Right lobe of liver (tissue), 6 donors: Measurements from ENCODE around the gene KRTAP4-5. TPM values are rescaled to one million over a fixed set of nuclear protein-coding genes. Genes with fewer than 3 reads are reported as not detected.
"Not testable (repeated sequence)": the region's sequence is repeated elsewhere in the genome, so short reads cannot be mapped to it uniquely, and the experiment has no call there.

Experiments used
- ATAC-seq, 4 donors: fragments of 200-7000 bp; cut with Tn5 transposase; one replicate each; pipeline ENCODE4 v1.9.1; 2020; ENCODE audit warnings: mild to moderate bottlenecking in 4 of 4, moderate library complexity in 4 of 4
- DNase-seq, 3 donors: peaks; one replicate each; pipeline ENCODE4 v3.0.0-alpha.2; 2020
- H3K27ac ChIP-seq, 3 donors: fragments of 200-600 bp; one replicate each; pipeline ENCODE4 v1.8.0; 2022
- H3K27me3 ChIP-seq, 2 donors: fragments of 200-600 bp; one replicate each; pipeline ENCODE4 v1.8.0; 2022
- H3K36me3 ChIP-seq, 4 donors: fragments of 200-600 bp; sonication (generic) in 1 of 4; one replicate each; pipeline versions ENCODE4 v1.5.1 to v1.8.0; 2017 to 2022; ENCODE audit warnings: control low read depth in 1 of 4
- H3K4me1 ChIP-seq, 4 donors: fragments of 200-600 bp; sonication (generic) in 1 of 4; one replicate each; pipeline versions ENCODE4 v1.5.1 to v1.8.0; 2017 to 2022; ENCODE audit warnings: control low read depth in 1 of 4
- H3K4me3 ChIP-seq, 3 donors: fragments of 200-600 bp; one replicate each; pipeline ENCODE4 v1.8.0; 2022
- H3K9me3 ChIP-seq, 4 donors: fragments of 200-600 bp; sonication (generic) in 1 of 4; one replicate each; pipeline versions ENCODE4 v1.5.1 to v1.8.0; 2017 to 2022; ENCODE audit warnings: control low read depth in 1 of 4
- CTCF ChIP-seq, 4 donors: fragments of 200-600 bp in 3 of 4; fragments of 450-650 bp in 1 of 4; IDR thresholded peaks; one replicate each; pipeline versions ENCODE4 v1.5.1 to v1.8.0; 2016 to 2022; ENCODE audit warnings: antibody characterized with exemption in 4 of 4, mild to moderate bottlenecking in 2 of 4
- POLR2A ChIP-seq: fragments of 450-650 bp; IDR thresholded peaks from one replicate; pipeline ENCODE4 v1.6.1; 2017; ENCODE audit warnings: antibody characterized with exemption, mild to moderate bottlenecking
- WGBS: methylation state at CpG from one replicate; pipeline ENCODE4 v1.1.6; 2018; ENCODE audit warnings: low coverage, low lambda C conversion rate; ENCODE audit not compliant: insufficient coverage; ENCODE audit errors: missing lambda C conversion rate; 5-methylcytosine and 5-hydroxymethylcytosine counted together
- intact Hi-C, 2 donors: fragments of 100-400 bp; cut with DNase I; formaldehyde crosslinking; loops; one replicate each; pipeline versions ENCODE4 v1.11.2 to v1.14.1; 2022
- total RNA-seq, 6 experiments: library from RNA; depleted of rRNA in 2 of 6; stranded (reverse); fragments of >200 nt in 2 of 6; fragmentation: NEBNext Ultra II Directional in 3 of 6; extraction: Animal tissue kit (Norgen Biotek cat#: 25700) in 3 of 6; gene quantifications; one replicate each; pipeline versions ENCODE4 v1.1.0 to v1.2.4, GENCODE V29; 2016 to 2023
- donor health status: DM: no; HTN: yes; CAD: no.
- donor health status: DM: no; HTN: no; CAD: no.
- donor health status: DM: no; HTN: no; CAD: no.
- donor health status: DM: no; HTN: yes; CAD: no.
- donor health status: DM: no; HTN: yes; CAD: no.

The KRTAP4-5 gene
- total RNA-seq, 6 experiments from 2014 or later = not detected

GRCh38 chr17:41127371-41127770 lies 22.3 kb downstream of the KRTAP4-5 start:
- Histone ChIP-seq H3K27ac (no peak overlapping the region), H3K36me3 (no peaks in the 10 kb centered on the region), H3K9me3 (no peaks in the 10 kb centered on the region), H3K4me3 (no peak overlapping the region), H3K27me3 (no peaks in the 10 kb centered on the region), H3K4me1 (no peaks in the 10 kb centered on the region)
- TF ChIP-seq CTCF (IDR thresholded peaks at IDR 0.05) (no peak), POLR2A (no peak)
- WGBS = 39% methylated on average over 1 of the region's 1 CpG
- intact Hi-C loops = no loop called here
- ATAC-seq (no peak), DNase-seq (no peak)

- Histone ChIP-seq H3K4me1 (no peaks in the 10 kb centered on the region), H3K27ac (no peak overlapping the region), H3K36me3 (no peaks in the 10 kb centered on the region), H3K9me3 (no peaks in the 10 kb centered on the region), H3K4me3 (no peak overlapping the region), H3K27me3 (no peaks in the 10 kb centered on the region)
- ATAC-seq = no peak
- WGBS = 51% methylated on average over 3 of the region's 3 CpGs
- intact Hi-C loops = no loop called here
- TF ChIP-seq POLR2A = no peak
- no peak for TF ChIP-seq CTCF (IDR thresholded peaks at IDR 0.05)
- no peak for DNase-seq
Observed at GRCh38 chr17:41126412-41126811, 23.2 kb downstream of the KRTAP4-5 start.

GRCh38 chr17:41125064-41125463 lies 24.6 kb downstream of the KRTAP4-5 start:
- intact Hi-C loops = no loop called here
- Histone ChIP-seq H3K27me3 (no peaks in the 10 kb centered on the region), H3K4me3 (no peak overlapping the region), H3K36me3 (no peaks in the 10 kb centered on the region), H3K4me1 (no peaks in the 10 kb centered on the region), H3K27ac (no peak overlapping the region), H3K9me3 (no peaks in the 10 kb centered on the region)
- 58% methylated on average over 2 of the region's 2 CpGs for WGBS
- no peak for DNase-seq
- no peak for ATAC-seq
- no peak for TF ChIP-seq CTCF (IDR thresholded peaks at IDR 0.05)
- TF ChIP-seq POLR2A = no peak

- H3K4me3 ChIP-seq, H3K27me3 ChIP-seq, H3K4me1 ChIP-seq, H3K36me3 ChIP-seq, ATAC-seq, H3K9me3 ChIP-seq, H3K27ac ChIP-seq, DNase-seq, intact Hi-C loops: not testable (repeated sequence)
- WGBS = 48% methylated on average over 3 of the region's 3 CpGs
Observed at GRCh38 chr17:41123991-41124371, 25.6 kb downstream of the KRTAP4-5 start, which contains the start of gene KRTAP4-12. Gene KRTAP4-12 (minus strand): TSS chr17:41124182. CDS start chr17:41124122, 60 bp downstream.

- not testable (repeated sequence) for DNase-seq
Observed at GRCh38 chr17:41123292-41123990, 26.2 kb downstream of the KRTAP4-5 start.

More at GRCh38 chr17:41123292-41123990, 26.2 kb downstream of the KRTAP4-5 start:
- H3K4me1 ChIP-seq, H3K27ac ChIP-seq, ATAC-seq, H3K27me3 ChIP-seq, H3K9me3 ChIP-seq, H3K36me3 ChIP-seq, H3K4me3 ChIP-seq, intact Hi-C loops: not testable (repeated sequence)
- WGBS = 73% methylated on average over 5 of the region's 12 CpGs
